HG03521 (cell line): ENCODE results near the gene CUL2.
"Not testable (repeated sequence)": the region's sequence is repeated elsewhere in the genome, so short reads cannot be mapped to it uniquely, and the experiment has no call there.

Source experiments
- ATAC-seq: cut with Tn5 transposase; IDR thresholded peaks from one replicate; pipeline ENCODE4 v1.9.1; 2021; ENCODE audit warnings: mild to moderate bottlenecking, moderate library complexity; ENCODE audit not compliant: unreplicated experiment

CUL2 gene

DNA sequence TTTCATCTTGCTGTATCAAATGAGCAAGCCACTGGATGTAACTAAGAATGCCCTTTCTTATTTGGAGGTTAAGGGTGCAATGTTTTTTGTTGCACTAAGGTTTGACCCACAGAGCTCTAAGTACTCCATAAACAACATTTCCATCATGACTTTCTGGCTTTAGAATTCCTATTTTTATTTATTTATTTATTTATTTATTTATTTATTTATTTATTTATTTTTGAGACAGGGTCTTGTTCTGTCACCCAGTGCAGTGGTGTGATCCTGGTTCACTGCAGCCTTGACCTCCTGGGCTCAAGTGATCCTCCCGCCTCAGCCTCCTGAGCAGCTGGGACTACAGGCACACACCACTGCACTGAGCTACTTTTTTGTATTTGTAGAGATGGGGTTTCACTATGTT lies 9.9 kb downstream of the CUL2 start:
- not testable (repeated sequence) for ATAC-seq

DNA sequence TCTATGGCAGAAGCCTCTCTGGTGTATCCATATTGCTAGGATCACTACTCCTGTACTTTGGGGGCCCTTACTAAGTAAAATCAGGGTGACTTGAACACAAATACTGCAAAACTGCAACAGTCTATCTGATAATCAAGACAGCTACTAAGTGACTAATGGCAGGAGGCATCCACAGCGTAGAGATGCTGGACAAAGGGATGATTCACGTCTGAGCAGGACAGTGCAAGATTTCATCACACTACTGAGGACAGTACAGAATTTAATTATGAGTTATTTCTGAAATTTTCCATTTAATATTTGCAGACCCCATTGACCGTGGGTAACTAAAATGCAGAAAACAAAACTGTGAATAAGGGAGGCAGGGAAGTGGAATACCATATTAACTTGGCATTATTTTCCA lies 10.4 kb downstream of the CUL2 start:
- no peak for ATAC-seq

DNA sequence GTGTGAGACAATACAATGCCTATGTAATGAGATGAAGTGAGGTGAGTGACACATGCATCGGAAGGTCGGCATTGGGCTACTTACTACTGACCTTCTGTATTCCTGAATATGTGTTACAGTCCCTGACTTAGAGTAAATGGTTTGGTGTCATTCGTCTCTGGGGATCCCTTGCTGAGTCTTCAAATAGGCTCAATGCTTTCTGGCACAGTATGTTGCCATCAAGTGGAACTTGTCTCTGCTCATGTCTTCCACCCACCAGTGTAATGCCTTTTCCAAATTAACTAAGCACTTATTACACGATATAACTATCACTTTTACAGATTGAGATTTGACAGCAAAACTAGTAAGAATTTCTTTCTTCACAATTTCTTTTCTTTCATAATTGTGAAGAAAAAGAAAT lies 10.9 kb downstream of the CUL2 start:
- ATAC-seq: no peak

DNA sequence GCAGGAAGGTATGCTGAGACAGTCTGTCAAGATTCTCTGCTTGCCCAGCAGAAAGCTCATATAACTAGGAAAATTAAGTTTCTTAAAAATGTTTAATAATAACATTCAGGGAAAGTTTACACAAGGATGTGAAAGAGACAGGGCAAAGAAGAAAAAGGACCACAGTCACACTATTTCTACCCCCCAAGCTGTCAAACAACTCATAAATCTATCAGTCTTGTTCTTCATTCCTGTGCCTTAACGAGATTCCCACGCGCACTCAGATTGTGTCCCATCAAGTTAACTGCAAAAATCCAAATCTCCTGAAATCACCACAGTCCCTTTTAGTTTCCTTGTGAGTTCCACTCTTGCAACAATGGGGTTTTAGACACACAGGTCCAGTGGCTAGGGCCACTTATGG lies 14.9 kb downstream of the CUL2 start:
- ATAC-seq: no peak

DNA sequence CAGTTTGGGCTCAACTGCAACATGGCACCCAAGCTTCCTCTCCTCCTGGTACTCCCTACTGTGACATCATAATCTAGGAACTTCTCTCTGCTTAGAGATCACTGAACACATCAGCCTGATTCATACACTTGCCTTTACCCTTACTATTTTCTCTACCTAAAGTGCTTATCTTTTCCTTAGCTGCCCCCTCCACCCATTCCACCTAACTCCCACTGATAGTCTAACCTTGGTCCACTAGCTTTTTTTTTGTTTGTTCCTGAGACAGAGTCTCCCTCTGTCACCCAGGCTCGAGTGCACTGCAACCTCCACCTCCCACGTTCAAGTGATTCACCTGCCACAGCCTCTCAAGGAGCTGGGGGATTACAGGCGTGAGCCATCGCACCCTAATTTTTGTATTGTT lies 15.9 kb downstream of the CUL2 start:
- no peak for ATAC-seq

DNA sequence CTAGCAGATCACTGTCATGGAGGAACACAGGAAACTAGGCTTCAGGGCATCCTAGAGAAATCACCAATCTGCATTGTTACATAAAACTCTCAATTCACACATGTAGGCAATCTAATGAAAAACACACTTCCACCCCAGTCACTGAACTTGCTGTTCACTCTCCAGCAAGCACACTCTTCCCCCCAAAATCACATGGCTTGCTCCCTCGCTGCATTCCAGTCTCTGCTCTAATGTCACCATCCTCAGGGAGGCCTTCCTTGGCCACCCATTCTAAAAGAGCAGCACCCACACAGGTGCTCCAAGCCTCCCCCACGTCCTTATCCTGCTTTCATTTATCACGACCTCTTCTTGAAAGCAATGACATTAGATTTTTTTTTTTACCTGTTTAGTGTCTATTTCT lies 19.6 kb downstream of the CUL2 start:
- no peak for ATAC-seq

DNA sequence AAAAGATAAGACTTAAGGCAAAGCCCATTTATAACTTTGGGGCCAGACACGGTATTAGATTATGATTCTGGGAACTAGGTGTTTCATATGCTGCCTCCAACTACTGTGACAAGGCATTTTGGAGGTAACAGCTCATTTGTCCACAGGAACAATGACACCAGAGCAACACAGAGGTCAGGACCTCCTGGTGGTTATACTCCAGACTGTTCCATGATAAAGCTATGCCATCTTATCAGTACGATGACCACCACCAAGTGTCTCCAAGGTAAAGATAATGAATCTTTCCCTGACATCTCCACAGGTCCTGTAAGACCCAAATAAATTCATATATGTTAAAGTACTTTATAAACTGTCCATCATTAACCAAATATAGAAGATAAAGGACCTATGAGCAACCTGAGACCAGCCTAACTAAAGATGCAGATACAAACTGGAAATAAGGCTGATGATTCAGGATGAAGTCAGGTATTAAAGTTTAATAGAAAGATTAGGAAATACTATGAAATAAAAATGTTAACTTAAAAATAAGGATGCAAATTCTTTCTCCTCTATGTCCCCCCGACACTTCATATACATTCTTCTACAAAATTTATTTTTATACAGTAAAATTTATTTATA lies 26.2 kb downstream of the CUL2 start:
- ATAC-seq: no peak

DNA sequence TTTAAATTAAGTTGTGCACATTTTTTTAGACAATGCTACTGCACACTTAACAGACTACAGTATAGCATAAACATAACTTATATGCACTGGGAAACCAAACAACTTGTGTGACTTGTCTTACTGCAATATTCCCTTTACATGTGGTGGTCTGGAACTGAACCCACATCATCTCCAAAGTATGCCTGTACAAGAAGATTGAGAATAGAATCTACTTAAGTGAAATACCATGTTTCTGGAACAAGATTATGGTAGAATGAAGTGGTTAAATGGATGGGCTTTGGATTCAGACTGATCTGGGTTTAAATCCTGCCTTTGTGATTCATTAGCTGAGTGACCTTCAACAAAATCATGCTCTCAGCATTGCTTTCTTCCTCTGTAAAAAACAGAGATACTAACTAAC lies 30.7 kb downstream of the CUL2 start:
- ATAC-seq: no peak

DNA sequence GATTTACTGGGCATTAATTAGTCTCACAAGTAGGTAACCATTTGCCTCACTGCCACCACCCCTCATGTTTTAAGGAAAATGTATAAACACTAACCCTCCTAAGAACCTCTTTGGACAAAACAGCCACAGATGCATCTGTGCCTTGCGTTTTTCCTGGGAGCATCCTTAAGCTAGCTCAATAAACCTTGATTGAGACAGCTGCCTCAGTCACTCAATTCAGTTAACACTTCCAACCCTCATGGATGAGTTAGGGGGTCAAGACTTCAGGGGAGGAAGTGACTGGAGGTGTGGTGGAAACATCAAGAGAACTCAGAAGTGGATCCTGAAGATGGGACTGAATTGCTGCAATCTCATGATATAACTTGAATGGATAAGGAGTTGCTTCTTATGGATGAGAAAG lies 31.5 kb downstream of the CUL2 start:
- no peak for ATAC-seq

DNA sequence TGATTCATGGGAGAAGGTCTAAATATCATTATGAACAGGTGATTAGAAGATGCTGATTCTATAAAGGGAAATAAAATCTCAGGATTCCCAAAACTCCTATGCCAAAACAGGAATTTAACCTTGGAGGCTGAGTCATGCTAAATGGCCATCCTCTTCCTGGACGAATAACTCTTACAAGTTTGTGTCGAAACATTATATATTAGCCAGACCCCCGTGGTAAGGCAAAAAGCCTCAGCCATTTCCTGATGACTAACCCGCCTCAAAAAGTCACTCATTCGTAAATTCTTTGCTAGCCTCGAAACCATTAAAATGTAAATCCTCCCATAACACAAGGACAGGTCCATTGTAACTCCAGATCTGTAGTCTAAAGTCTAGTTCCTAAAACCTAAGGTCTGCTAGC lies 32.0 kb downstream of the CUL2 start:
- ATAC-seq: no peak

DNA sequence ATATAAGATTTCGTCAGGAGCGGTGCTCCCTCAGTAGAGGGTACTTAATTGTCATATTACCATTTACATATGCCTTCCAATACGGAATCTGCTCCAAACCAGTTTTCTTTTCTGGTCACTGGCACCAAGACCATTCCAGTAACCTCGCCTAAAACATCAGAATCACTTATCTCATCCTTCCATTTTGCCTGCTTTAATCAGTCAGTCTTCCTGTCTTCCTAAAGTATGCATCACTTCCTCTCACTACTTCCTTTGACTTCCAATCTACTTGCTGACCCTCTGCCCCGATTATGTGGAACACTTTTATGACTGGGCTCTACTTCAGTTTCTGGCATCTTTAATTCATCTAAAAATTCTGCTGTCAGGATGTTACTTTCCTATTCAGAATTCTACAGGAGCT lies 33.5 kb downstream of the CUL2 start:
- no peak for ATAC-seq

DNA sequence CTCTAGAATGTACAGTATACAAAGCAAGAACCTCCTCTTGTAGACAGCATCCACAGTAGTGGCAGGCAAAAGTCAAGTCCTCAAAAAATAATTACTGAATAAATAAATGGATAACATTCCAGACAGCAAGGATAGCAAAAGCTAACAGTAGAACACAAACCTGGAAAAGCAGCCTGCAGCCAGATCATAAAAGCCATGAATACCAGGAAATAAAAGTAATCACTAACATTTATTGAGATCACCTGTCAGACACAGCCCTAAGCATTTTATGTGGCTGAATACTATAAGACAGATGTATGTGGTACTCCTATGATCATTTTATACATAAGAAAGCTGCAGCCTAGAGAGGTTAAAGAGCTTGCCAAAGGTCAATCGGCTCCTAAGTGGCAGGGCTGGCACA lies 34.0 kb downstream of the CUL2 start:
- ATAC-seq: no peak

DNA sequence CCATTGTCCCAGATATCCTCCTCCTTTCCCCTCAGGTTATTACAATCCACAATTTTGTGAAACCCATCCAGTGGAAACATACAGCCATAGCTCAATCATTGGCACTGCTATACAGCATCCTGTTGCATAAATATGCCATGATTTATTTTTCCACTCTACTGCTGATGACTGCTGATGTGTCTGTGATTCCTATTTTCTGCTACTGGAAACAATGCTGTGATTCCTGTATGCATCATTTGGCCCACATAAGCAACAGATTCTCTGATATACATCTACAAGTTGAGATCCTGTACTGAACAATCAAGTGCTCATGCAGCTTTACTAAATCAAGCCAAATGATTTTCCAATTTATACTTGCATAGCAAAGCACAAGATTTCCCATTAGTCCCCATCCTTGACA lies 39.6 kb downstream of the CUL2 start:
- ATAC-seq: no peak

DNA sequence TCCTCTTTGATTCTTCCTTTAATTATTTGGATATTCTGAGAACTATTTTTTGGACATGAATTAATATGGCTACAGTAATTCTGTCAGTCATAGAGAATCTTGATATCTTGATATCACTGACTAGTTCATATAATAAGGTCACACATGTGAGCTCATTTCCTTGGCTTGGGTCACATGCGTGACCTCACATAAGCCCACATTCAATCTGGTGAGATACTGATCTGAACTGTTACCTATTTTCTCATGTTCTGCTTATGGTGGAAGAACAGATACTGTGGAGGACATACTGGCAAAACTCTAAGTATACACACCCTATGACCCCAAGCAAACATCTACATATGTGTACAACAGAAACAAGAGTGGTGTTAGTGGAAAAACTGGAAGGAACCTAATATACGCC lies 44.1 kb downstream of the CUL2 start:
- no peak for ATAC-seq

DNA sequence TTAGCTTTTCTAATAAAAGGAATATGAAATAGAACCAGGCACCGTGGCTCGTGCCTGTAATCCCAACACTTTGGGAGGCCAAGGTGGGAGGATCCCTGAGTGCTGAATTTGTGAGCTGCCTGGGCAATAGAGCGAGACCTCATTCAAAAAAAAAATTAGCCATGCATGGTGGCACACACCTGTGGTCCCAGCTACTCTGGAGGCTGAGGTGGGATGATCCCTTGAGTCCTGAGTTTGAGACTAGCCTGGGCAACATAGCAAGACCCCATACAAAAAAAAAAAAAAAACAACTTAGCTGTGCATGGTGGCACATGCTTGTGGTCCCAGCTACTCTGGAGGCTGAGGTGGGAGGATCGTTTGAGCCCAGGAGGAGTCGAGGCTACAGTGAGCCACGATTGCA lies 44.9 kb downstream of the CUL2 start:
- not testable (repeated sequence) for ATAC-seq

DNA sequence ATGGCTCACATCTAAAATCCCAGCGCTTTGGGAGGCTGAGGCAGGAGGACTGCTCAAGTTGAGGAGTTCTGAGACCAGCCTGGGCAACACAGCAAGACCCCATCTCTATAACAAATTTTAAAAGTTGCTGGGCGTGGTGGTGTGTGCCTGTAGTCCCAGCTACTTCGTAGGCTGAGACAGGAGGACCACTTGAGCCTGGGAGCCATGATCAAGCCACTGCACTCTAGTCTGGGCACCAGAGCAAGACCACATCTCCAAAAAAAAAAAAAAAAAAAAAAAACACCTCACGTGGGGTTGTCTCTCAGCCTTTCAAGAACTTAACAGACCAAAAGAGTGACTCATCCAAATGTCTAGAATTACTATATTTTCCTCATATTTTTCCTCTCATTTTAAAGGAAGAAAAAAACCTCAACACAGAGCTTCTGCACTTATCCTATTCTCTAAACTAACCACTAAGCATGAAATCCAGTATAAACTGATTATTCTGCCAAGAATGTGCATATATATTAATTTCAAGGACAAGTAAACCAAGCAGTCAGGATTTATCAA lies 46.3 kb downstream of the CUL2 start:
- no peak for ATAC-seq

DNA sequence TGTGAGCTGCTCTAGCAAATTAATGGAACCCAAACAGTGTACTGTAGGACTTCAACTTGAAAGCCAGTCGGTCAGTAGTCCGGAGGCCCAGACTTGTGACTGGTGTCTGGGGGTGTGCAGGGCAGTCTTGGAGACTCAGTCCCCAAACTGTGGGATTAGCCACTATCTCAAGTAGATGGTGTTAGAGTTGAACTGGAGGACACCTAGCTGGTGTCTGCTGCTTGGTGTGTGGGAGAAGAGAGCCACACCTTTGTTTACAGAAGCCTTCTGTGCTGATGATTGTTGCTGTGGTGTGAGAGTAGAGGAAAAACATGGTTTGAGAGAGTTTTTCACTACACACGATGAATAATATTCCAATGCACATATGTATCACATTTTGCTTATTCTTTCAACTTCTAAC lies 47.4 kb downstream of the CUL2 start:
- no peak for ATAC-seq

DNA sequence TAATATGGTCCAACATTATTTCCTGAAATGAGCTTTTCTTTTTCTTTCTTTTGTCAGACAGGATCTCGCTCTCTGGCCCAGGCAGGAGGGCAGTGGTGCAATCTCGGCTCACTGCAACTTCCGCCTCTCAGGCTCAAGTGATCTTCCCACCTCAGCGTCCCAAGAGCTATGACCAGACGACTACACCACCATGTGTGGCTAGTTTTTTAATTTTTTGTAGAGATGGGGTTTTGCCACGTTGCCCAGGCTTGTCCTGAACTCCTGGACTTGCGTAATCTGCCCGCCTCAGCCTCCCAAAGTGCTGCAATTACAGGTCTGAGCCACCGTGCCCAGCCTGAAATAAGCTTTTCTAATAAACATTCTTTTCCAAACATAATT lies 48.6 kb downstream of the CUL2 start:
- no peak for ATAC-seq

DNA sequence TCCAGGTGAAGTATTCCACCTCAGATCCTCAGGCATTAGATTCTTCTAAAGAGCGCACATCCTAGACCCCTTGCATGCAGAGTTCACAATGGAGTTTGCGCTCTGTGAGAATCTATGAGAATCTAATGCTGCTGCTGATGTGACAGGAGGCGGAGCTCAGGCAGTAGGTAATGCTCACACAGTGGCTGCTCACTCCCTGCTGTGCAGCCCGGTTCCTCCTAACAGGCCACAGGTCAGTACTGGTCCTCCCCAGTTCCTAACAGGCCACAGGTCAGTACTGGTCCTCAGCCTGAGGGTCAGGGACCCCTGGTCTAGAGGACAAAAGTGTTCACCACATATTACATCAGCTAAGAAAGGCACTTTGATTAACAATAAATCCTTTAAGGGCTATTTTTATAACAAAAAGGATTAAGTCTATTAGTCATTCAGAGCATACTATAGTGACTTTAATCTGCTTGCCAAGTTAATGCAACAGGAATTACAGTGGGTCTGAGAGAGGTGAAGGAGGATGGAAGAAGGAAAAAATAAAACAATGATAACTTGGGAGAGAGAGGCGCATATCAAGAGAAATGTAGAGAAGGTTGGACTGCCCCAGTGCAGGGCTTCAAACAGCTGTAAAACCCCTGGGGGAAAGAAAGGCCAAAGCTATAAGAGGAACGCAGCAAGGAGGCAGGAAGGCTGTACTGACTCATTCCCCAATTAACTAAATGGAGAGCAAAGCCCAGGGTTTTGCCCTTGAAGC lies 49.2 kb downstream of the CUL2 start:
- ATAC-seq: no peak

DNA sequence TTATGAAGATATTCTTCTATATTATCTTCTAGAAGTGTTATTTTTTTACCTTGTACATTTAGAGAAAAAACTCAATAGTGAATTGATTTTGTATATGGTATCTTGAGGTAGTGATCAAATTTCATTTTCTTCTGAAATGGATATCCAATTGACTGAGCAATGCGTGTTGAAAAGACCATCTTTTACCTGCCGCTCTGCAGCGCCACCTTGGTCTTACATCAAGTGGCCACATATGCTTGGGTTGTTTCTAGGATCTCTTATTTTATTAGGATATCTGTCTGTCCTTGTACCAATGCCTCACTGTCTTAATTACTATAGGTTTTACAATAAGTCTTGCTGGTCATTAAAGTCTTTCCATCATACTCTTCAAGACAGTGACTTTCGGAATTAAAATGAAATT lies 53.0 kb downstream of the CUL2 start:
- ATAC-seq: no peak

DNA sequence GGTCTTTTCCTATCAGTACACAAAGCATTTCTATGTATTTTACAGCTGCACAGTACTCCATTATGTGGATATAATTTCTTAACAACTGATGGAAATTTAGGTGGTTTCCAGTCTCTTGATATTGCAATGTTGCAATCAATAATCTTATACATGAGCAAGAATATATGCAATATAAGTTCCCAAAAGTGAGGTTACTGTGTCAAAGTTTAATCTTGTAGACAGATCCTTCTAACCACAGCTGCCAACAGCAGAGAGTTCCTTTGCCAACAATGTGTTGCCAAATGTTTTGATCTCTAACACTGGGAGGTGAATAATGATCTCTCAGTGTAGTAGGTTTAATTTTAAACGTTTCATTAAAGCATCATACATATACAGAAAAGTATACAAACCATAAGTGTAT lies 54.5 kb downstream of the CUL2 start:
- no peak for ATAC-seq

DNA sequence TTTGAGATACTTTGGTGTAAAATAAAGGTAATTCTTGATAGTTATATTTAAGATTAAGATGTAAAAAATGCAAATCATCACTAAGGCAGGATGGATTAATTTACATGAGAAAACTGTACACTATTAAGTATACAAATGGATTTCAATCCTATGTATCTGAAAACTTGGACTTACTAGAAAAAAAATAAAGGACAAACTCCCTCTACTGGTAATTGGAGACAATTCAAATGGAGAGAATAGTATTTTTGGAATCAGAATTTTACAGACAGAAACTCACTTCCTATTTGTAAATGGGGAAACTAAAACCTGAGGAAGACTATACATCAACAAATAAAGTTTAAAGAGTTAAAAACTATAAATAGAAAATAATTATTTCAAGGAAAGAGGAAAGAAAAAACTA lies 62.6 kb downstream of the CUL2 start:
- ATAC-seq: no peak

DNA sequence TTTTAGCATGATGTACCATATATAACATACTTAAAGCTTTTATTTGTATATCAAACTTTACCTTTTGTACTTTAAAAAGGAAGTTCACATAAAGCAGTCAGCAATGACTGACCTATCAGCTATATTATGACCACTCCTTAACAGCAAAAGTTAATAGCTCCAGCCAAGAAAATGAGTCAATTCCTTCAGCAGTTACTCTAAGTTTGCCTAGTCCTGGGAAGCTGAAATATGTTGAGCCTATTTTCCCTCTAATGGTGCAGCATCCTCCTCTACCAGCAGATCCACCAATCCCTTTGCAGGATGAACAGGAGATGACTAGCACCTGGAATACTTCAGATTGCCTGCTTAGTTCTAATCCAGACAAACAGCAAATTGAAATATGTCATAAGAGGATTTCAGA lies 64.2 kb downstream of the CUL2 start:
- no peak for ATAC-seq
